H1 (cell line): ENCODE data around the gene BMERB1.

Source experiments
- EZH2 ChIP-seq: fragments of 200-600 bp; sonication (generic); IDR thresholded peaks from 2 replicates; pipeline ENCODE4 v1.7.1; 2012; ENCODE audit warnings: low read depth, mild to moderate bottlenecking, moderate library complexity, low read length, inconsistent platforms; ENCODE audit not compliant: severe bottlenecking
- JUND ChIP-seq: IDR thresholded peaks from 2 replicates; pipeline ENCODE4 v1.6.1; 2011; ENCODE audit warnings: mild to moderate bottlenecking, improper control_type of control experiment, low read length
- MAFK ChIP-seq: IDR thresholded peaks from 2 replicates; pipeline ENCODE4 v1.6.1; 2012; ENCODE audit warnings: low read depth, mild to moderate bottlenecking, improper control_type of control experiment, low read length
- POLR2A ChIP-seq, 2 experiments: IDR thresholded peaks; 1 replicate in 1 of 2; 2 replicates in 1 of 2; pipeline ENCODE4 v1.6.1; 2011; ENCODE audit warnings: low read depth in 2 of 2, low read length in 2 of 2, mild to moderate bottlenecking in 2 of 2; ENCODE audit errors: control extremely low read depth in 1 of 2
- RBBP5 ChIP-seq: IDR thresholded peaks from 2 replicates; pipeline ENCODE4 v1.7.1; 2012; ENCODE audit warnings: low read depth, mild to moderate bottlenecking, inconsistent platforms, low read length, moderate library complexity, borderline replicate concordance
- RNF2 ChIP-seq: fragments of 200-900, 300-1000 bp; sonication (generic); IDR thresholded peaks from 2 replicates; pipeline ENCODE4 v1.7.1; 2016; ENCODE audit warnings: borderline replicate concordance, low read depth, mild to moderate bottlenecking, antibody characterized with exemption, low read length; ENCODE audit not compliant: poor library complexity, severe bottlenecking; ENCODE audit errors: missing control alignments
- SP4 ChIP-seq: IDR thresholded peaks from 2 replicates; pipeline ENCODE4 v1.6.1; 2012; ENCODE audit warnings: low read length, inconsistent platforms
- USF2 ChIP-seq: IDR thresholded peaks from 2 replicates; pipeline ENCODE4 v1.6.1; 2011; ENCODE audit warnings: low read length, improper control_type of control experiment
- ZNF274 ChIP-seq: IDR thresholded peaks from 2 replicates; pipeline ENCODE4 v1.7.0; 2012; ENCODE audit warnings: low read length, borderline replicate concordance; ENCODE audit errors: extremely low read depth
- TF ChIP-seq, protein P1 (sequence below), 3 experiments: IDR thresholded peaks; 1 replicate in 2 of 3; 2 replicates in 1 of 3; pipeline versions ENCODE4 v1.5.1 to v1.6.1; 2011; ENCODE audit warnings: low read length in 3 of 3, mild to moderate bottlenecking in 3 of 3, inconsistent platforms in 2 of 3, low read depth in 1 of 3, moderate library complexity in 1 of 3; ENCODE audit not compliant: insufficient read depth in 1 of 3; ENCODE audit errors: control extremely low read depth in 1 of 3

DNA sequence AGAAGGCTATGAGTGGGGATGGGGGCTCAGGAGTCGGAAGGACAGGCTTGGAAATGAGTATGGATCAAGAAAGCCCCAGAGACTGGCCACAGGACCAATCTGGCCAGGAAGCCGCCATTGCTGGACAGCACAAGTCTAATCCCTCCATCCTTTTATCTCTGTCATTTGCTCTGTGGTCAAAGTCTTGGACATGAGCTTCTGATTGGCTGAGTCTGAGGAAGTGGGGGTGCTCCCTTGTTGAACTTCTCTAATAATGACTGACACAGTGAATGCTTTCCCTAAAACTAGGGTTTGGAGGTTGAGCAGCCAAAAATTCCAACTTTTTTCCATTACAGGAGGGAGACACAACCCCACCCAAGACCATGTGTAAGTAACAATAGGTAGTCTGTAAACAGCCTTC lies 111.2 kb downstream of the BMERB1 start:
- TF ChIP-seq JUND (no peak), USF2 (no peak), RBBP5 (no peak), POLR2A (IDR thresholded peaks at IDR 0.05; ENCODE audit: control extremely low read depth in 1 of 2, low read depth in 2 of 2, low read length in 2 of 2) (no peak), EZH2 (no peak), RNF2 (no peak), MAFK (no peak), ZNF274 (no peak), SP4 (no peak)
- TF ChIP-seq, protein P1, sequence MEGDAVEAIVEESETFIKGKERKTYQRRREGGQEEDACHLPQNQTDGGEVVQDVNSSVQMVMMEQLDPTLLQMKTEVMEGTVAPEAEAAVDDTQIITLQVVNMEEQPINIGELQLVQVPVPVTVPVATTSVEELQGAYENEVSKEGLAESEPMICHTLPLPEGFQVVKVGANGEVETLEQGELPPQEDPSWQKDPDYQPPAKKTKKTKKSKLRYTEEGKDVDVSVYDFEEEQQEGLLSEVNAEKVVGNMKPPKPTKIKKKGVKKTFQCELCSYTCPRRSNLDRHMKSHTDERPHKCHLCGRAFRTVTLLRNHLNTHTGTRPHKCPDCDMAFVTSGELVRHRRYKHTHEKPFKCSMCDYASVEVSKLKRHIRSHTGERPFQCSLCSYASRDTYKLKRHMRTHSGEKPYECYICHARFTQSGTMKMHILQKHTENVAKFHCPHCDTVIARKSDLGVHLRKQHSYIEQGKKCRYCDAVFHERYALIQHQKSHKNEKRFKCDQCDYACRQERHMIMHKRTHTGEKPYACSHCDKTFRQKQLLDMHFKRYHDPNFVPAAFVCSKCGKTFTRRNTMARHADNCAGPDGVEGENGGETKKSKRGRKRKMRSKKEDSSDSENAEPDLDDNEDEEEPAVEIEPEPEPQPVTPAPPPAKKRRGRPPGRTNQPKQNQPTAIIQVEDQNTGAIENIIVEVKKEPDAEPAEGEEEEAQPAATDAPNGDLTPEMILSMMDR (IDR thresholded peaks at IDR 0.05; ENCODE audit: control extremely low read depth in 1 of 3, insufficient read depth in 1 of 3, low read depth in 1 of 3, low read length in 3 of 3) = no peak
